B cell (primary cell): ENCODE measurements around the gene DEFB124. TPM values are rescaled to one million over a fixed set of nuclear protein-coding genes. Genes with fewer than 3 reads are reported as not detected.
"Not testable (repeated sequence)": the region's sequence is repeated elsewhere in the genome, so short reads cannot be mapped to it uniquely, and the experiment has no call there.

Experiments
- ATAC-seq: fragments of 200-7000 bp; cut with Tn5 transposase; one replicate; pipeline ENCODE4 v1.10.0; 2021; ENCODE audit warnings: low read depth, mild to moderate bottlenecking, moderate number of reproducible peaks, moderate library complexity
- CTCF ChIA-PET: fragments of 350-600 bp; sonication (Branson Sonifier 250); formaldehyde crosslinking; loops from one replicate; lab custom pipeline; 2021; ENCODE audit warnings: antibody characterized with exemption, inconsistent platforms; lab: Charles Lee
- POLR2A ChIA-PET: fragments of 350-600 bp; sonication (Branson Sonifier 250); formaldehyde crosslinking; loops from one replicate; lab custom pipeline; 2021; ENCODE audit warnings: antibody characterized with exemption; lab: Charles Lee
- DNase-seq: peaks from one replicate; pipeline ENCODE4 v3.0.0; 2013
- H2AFZ ChIP-seq: 2 replicates; pipeline ENCODE4 v1.6.1; 2012; ENCODE audit warnings: mild to moderate bottlenecking, low read depth, low read length; ENCODE audit not compliant: insufficient read depth, poor library complexity, severe bottlenecking
- H3K27ac ChIP-seq, 2 donors: 1 replicate in 1 of 2; 2 replicates in 1 of 2; pipeline ENCODE4 v1.5.1; 2012 to 2013; ENCODE audit warnings: low read length in 2 of 2, mild to moderate bottlenecking in 2 of 2, moderate library complexity in 1 of 2
- H3K27me3 ChIP-seq, 4 experiments: fragments of 200-600 bp in 1 of 4; sonication (generic) in 1 of 4; replicated peaks in 1 of 4; 1 replicate in 2 of 4; 2 replicates in 2 of 4; pipeline versions ENCODE4 v1.6.1 to v1.7.0; 2013 to 2016; ENCODE audit warnings: low read length in 3 of 4, mild to moderate bottlenecking in 2 of 4, mixed read lengths in 1 of 4, moderate library complexity in 1 of 4; ENCODE audit not compliant: insufficient read depth in 4 of 4, control insufficient read depth in 3 of 4; ENCODE audit errors: control extremely low read depth in 1 of 4
- H3K36me3 ChIP-seq, 2 experiments: replicated peaks in 1 of 2; 1 replicate in 1 of 2; 2 replicates in 1 of 2; pipeline versions ENCODE4 v1.6.1 to v1.7.1; 2013; ENCODE audit warnings: low read length in 1 of 2; ENCODE audit not compliant: insufficient read depth in 2 of 2, control insufficient read depth in 1 of 2; ENCODE audit errors: control extremely low read depth in 1 of 2, extremely low read depth in 1 of 2
- H3K4me1 ChIP-seq, 2 donors: fragments of 200-600 bp in 1 of 2; sonication (generic) in 1 of 2; 1 replicate in 1 of 2; 2 replicates in 1 of 2; pipeline versions ENCODE4 v1.5.1 to v1.6.1; 2013 to 2017; ENCODE audit warnings: low read length in 2 of 2; ENCODE audit not compliant: control insufficient read depth in 2 of 2, insufficient read depth in 2 of 2
- H3K4me2 ChIP-seq: replicated peaks from 2 replicates; pipeline ENCODE3; 2012; ENCODE audit warnings: mild to moderate bottlenecking, low read depth, low read length; ENCODE audit not compliant: poor library complexity, severe bottlenecking
- H3K4me3 ChIP-seq, 5 experiments: fragments of 200-600 bp in 1 of 5; sonication (generic) in 1 of 5; 1 replicate in 3 of 5; 2 replicates in 2 of 5; pipeline versions ENCODE4 v1.5.1 to v1.7.0; 2011 to 2016; ENCODE audit warnings: low read length in 4 of 5, mild to moderate bottlenecking in 4 of 5, low read depth in 2 of 5, control low read depth in 1 of 5, moderate library complexity in 1 of 5; ENCODE audit not compliant: insufficient read depth in 1 of 5; ENCODE audit errors: control extremely low read depth in 1 of 5, extremely low read depth in 1 of 5
- H3K79me2 ChIP-seq: fragments of 200-600 bp; sonication (generic); one replicate; pipeline ENCODE4 v1.6.0; 2016; ENCODE audit warnings: low read length; ENCODE audit not compliant: control insufficient read depth, insufficient read depth
- H3K9ac ChIP-seq: fragments of 200-600 bp; sonication (generic); 2 replicates; pipeline ENCODE4 v1.6.1; 2017; ENCODE audit warnings: mild to moderate bottlenecking, low read length, moderate library complexity
- H3K9me3 ChIP-seq, 3 donors: one replicate each; pipeline versions ENCODE4 v1.6.1 to v1.7.1; 2013; ENCODE audit warnings: low read length in 2 of 3; ENCODE audit not compliant: control insufficient read depth in 2 of 3, insufficient read depth in 1 of 3; ENCODE audit errors: control extremely low read depth in 1 of 3
- H4K20me1 ChIP-seq: 2 replicates; pipeline ENCODE4 v1.6.0; 2012; ENCODE audit warnings: mild to moderate bottlenecking, low read length; ENCODE audit not compliant: insufficient read depth, control insufficient read depth, poor library complexity, severe bottlenecking
- H3K27ac Mint-ChIP-seq: one replicate; pipeline ENCODE4 v1.8.0; 2021; ENCODE audit warnings: mixed read lengths
- H3K27me3 Mint-ChIP-seq: one replicate; pipeline ENCODE4 v1.8.0; 2021; ENCODE audit warnings: mixed read lengths
- H3K4me1 Mint-ChIP-seq: one replicate; pipeline ENCODE4 v1.8.0; 2021; ENCODE audit warnings: mixed read lengths
- H3K4me3 Mint-ChIP-seq: one replicate; pipeline ENCODE4 v1.8.0; 2021; ENCODE audit warnings: mixed read lengths
- H3K9me3 Mint-ChIP-seq: one replicate; pipeline ENCODE4 v1.8.0; 2022; ENCODE audit warnings: mixed read lengths; ENCODE audit not compliant: insufficient read depth
- EZH2 ChIP-seq: IDR thresholded peaks from 2 replicates; pipeline ENCODE4 v1.6.1; 2012; ENCODE audit warnings: borderline replicate concordance, low read depth, mild to moderate bottlenecking, moderate library complexity, low read length; ENCODE audit not compliant: insufficient read depth, poor library complexity, severe bottlenecking
- WGBS: methylation state at CpG from one replicate; pipeline ENCODE4 v1.1.5; 2013; ENCODE audit warnings: missing lambda C conversion rate; ENCODE audit not compliant: insufficient coverage; 5-methylcytosine and 5-hydroxymethylcytosine counted together
- intact Hi-C: fragments of 100-400 bp; cut with micrococcal nuclease; formaldehyde crosslinking; loops from one replicate; pipeline ENCODE4 v1.10.0; 2022
- polyA plus RNA-seq: library from polyadenylated mRNA; depleted of rRNA; stranded (reverse); fragments of >200 nt; gene quantifications from 2 replicates; pipeline ENCODE4 v1.2.3, GENCODE V29; 2012
- total RNA-seq, 2 donors: library from RNA; stranded (reverse); fragments of 120-200 nt in 1 of 2; gene quantifications; 1 replicate in 1 of 2; 2 replicates in 1 of 2; pipeline versions ENCODE4 v1.2.3 to v1.2.4, GENCODE V29; 2013 to 2022
- TF ChIP-seq, protein P1 (sequence below): fragments of 200-600 bp; IDR thresholded peaks from one replicate; pipeline ENCODE4 v1.8.0; 2022; ENCODE audit warnings: antibody characterized with exemption, mild to moderate bottlenecking

Gene DEFB124
- total and polyA plus RNA-seq, 2 donors (not counting 1 experiment from before 2014, with no cell fraction given) = not detected

DNA sequence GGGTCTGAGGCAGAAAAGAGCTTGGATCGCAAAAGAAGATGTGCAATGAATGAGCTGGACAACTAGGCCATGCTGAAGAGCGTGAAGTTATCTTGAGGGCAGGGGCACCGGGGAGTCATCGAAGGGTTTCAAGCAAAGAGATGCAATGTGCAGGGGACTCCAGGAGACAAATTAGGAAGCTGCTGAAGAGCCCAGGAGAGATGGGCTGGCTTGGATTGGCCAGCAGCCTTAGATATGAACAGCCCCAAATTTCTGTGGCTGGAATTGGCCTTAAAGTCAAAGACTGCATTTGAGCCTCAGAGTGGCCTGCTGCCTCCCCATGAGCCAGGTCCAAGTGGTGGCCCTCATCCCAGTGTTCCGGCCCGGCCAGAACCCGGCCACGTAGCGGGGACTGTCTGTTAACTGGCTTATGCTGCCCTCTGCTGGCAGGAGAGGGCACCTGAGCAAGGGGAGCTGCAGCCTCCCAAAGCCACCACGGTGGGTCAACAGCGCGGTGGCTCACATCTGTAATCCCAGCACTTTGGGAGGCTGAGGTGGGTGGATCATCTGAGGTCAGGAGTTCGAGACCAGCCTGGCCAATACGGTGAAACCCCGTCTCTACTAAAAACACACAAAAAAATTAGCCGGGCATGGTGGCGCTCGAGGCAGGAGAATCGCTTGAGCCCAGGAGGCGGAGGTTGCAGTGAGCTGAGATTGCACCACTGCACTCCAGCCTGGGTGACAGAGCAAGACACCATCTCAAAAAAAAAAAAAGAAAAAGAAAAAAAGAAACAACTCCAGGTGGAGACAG, 28.2 kb upstream of the DEFB124 start:
- intact Hi-C loops = loop anchor here (1.0 kb wide), 1 partner anchor 11 kb away; the partner anchor contains the start of gene HM13
- WGBS = 43% methylated on average over 17 of the region's 20 CpGs
- ATAC-seq (peak; percentile 99), DNase-seq (peak; percentile 80)
- H3K4me1 Mint-ChIP-seq, H3K27ac Mint-ChIP-seq, H3K9ac ChIP-seq, H3K27me3 ChIP-seq, H3K4me3 Mint-ChIP-seq, H4K20me1 ChIP-seq, H3K4me1 ChIP-seq, H3K27ac ChIP-seq, H3K4me3 ChIP-seq, H3K79me2 ChIP-seq, H3K9me3 ChIP-seq, H3K36me3 ChIP-seq, POLR2A ChIA-PET, H3K9me3 Mint-ChIP-seq: not testable (repeated sequence)
- CTCF ChIA-PET = interaction anchor here (0.6 to 4.6 kb wide), 20 partner anchors 8 to 1147 kb away, joined by 3 to 64 read pairs (median 6); partner anchors contain the start of genes DEFB124, HM13 and REM1
- Histone ChIP-seq H2AFZ (peak overlapping the region; percentile 22), H3K4me2 (peak overlapping the region; percentile 1)
- H3K27me3 Mint-ChIP-seq = peaks cover 20% of the 10 kb centered on the region
- TF ChIP-seq, protein P1, sequence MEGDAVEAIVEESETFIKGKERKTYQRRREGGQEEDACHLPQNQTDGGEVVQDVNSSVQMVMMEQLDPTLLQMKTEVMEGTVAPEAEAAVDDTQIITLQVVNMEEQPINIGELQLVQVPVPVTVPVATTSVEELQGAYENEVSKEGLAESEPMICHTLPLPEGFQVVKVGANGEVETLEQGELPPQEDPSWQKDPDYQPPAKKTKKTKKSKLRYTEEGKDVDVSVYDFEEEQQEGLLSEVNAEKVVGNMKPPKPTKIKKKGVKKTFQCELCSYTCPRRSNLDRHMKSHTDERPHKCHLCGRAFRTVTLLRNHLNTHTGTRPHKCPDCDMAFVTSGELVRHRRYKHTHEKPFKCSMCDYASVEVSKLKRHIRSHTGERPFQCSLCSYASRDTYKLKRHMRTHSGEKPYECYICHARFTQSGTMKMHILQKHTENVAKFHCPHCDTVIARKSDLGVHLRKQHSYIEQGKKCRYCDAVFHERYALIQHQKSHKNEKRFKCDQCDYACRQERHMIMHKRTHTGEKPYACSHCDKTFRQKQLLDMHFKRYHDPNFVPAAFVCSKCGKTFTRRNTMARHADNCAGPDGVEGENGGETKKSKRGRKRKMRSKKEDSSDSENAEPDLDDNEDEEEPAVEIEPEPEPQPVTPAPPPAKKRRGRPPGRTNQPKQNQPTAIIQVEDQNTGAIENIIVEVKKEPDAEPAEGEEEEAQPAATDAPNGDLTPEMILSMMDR = peak; percentile 94

DNA sequence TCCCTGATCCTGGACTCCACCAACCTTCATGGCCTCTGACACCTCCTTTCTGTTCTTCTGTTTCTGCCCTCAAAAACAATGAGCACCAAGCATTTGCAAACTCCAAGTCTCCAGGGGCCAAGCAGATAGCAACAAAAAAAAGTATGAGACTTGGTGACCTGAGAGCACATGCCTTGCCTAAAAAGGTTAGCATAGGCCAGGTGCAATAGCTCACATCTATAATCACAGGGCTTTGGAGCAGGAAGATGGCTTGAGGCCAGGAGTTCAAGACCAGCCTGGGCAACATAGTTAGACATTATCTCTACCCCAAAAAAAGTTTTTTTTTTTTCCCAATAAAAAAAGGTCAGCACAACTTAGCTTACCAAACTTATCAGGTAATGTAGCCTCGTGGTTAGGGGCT, 25.6 kb upstream of the DEFB124 start:
- no peaks in the 10 kb centered on the region for H4K20me1 ChIP-seq
- DNase-seq = no peak
- peaks cover 0 to 5% (median 2%) of the 10 kb centered on the region in 4 experiments for H3K27me3 ChIP-seq
- no peaks in the 10 kb centered on the region for H3K9me3 ChIP-seq
- H3K79me2 ChIP-seq = no peaks in the 10 kb centered on the region
- H2AFZ ChIP-seq = no peak overlapping the region
- WGBS = 67% methylated on average over 1 of the region's 1 CpG
- H3K9ac ChIP-seq = no peak overlapping the region
- TF ChIP-seq, protein P1 = no peak
- no peak for TF ChIP-seq EZH2
- no peak overlapping the region for H3K4me3 Mint-ChIP-seq
- CTCF ChIA-PET = interaction anchor here (1.0 kb wide), 1 partner anchor 40 kb away, joined by 3 read pairs; no protein-coding TSS in a partner anchor
- H3K4me1 Mint-ChIP-seq = peaks cover 2% of the 10 kb centered on the region
- POLR2A ChIA-PET = no interaction called here
- no peaks in the 10 kb centered on the region for H3K36me3 ChIP-seq
- intact Hi-C loops = no loop called here
- H3K4me1 ChIP-seq = peaks cover 0 to 7% of the 10 kb centered on the region in 2 donors
- no peak overlapping the region for H3K4me3 ChIP-seq
- peaks cover 26% of the 10 kb centered on the region for H3K27me3 Mint-ChIP-seq
- no peak overlapping the region for H3K4me2 ChIP-seq
- no peak overlapping the region for H3K27ac ChIP-seq
- ATAC-seq = no peak
- no peak overlapping the region for H3K27ac Mint-ChIP-seq
- H3K9me3 Mint-ChIP-seq = no peaks in the 10 kb centered on the region
